ENCODE results near the gene ADGRV1.

Gene ADGRV1

GRCh38 chr5:91136271-91136670 lies 577.7 kb downstream of the ADGRV1 start:
- DNase-seq (ENCODE audit: low read depth): no peak

- no peak for DNase-seq (ENCODE audit: low read depth)
Observed at GRCh38 chr5:91137647-91138046, 579.0 kb downstream of the ADGRV1 start.

GRCh38 chr5:91139572-91140200 lies 581.1 kb downstream of the ADGRV1 start:
- DNase-seq (ENCODE audit: low read depth): no peak

GRCh38 chr5:91140657-91141056 lies 582.1 kb downstream of the ADGRV1 start:
- no peak for DNase-seq (ENCODE audit: low read depth)

GRCh38 chr5:91141642-91142041 lies 583.0 kb downstream of the ADGRV1 start:
- DNase-seq (ENCODE audit: low read depth): no peak

GRCh38 chr5:91142386-91142785 lies 583.8 kb downstream of the ADGRV1 start:
- no peak for DNase-seq (ENCODE audit: low read depth)

- no peak for DNase-seq (ENCODE audit: low read depth)
Observed at GRCh38 chr5:91142819-91143218, 584.2 kb downstream of the ADGRV1 start.

GRCh38 chr5:91143840-91144239 lies 585.2 kb downstream of the ADGRV1 start:
- DNase-seq (ENCODE audit: low read depth): no peak

- no peak for DNase-seq (ENCODE audit: low read depth)
Observed at GRCh38 chr5:91144491-91145332, 586.1 kb downstream of the ADGRV1 start.

- no peak for DNase-seq (ENCODE audit: low read depth)
Observed at GRCh38 chr5:91145333-91145620, 586.7 kb downstream of the ADGRV1 start.

GRCh38 chr5:91146230-91146629 lies 587.6 kb downstream of the ADGRV1 start:
- DNase-seq (ENCODE audit: low read depth): no peak

- DNase-seq (ENCODE audit: low read depth): no peak
Observed at GRCh38 chr5:91146905-91147600, 588.5 kb downstream of the ADGRV1 start.

- DNase-seq (ENCODE audit: low read depth): no peak
Observed at GRCh38 chr5:91150234-91150633, 591.6 kb downstream of the ADGRV1 start.

- DNase-seq (ENCODE audit: low read depth): no peak
Observed at GRCh38 chr5:91150636-91151035, 592.0 kb downstream of the ADGRV1 start.

- no peak for DNase-seq (ENCODE audit: low read depth)
Observed at GRCh38 chr5:91151947-91152346, 593.4 kb downstream of the ADGRV1 start.

- DNase-seq (ENCODE audit: low read depth): no peak
Observed at GRCh38 chr5:91154338-91154737, 595.7 kb downstream of the ADGRV1 start.

GRCh38 chr5:91155274-91155673 lies 596.7 kb downstream of the ADGRV1 start:
- no peak for DNase-seq (ENCODE audit: low read depth)

GRCh38 chr5:91156242-91156641 lies 597.6 kb downstream of the ADGRV1 start:
- DNase-seq (ENCODE audit: low read depth): no peak

GRCh38 chr5:91158011-91158410 lies 599.4 kb downstream of the ADGRV1 start:
- DNase-seq (ENCODE audit: low read depth): no peak

- no peak for DNase-seq (ENCODE audit: low read depth)
Observed at GRCh38 chr5:91159647-91160046, 601.0 kb downstream of the ADGRV1 start.

GRCh38 chr5:91160714-91161285 lies 602.2 kb downstream of the ADGRV1 start:
- DNase-seq (ENCODE audit: low read depth): no peak

- no peak for DNase-seq (ENCODE audit: low read depth)
Observed at GRCh38 chr5:91162534-91163381, 604.2 kb downstream of the ADGRV1 start.

Data from T-helper 22 cell (primary cell).